ENCODE measurements around the gene RAB40B. TPM values are rescaled to one million over a fixed set of nuclear protein-coding genes. Genes with fewer than 3 reads are reported as not detected.

The RAB40B gene
- total and polyA plus RNA-seq, 2 of the 13 experiments (the other 11 are each of a cell fraction or from before 2014, with no cell fraction given), result 6.2 to 6.5 TPM

GRCh38 chr17:82648165-82648668 is 50.3 kb downstream of the RAB40B start, which contains the start of gene WDR45B (continued):
- TF ChIP-seq AFF4 (CRISPR knock-in tag; IDR thresholded peaks at IDR 0.05), result 0 out of 2 replicates have a peak, but pooled peaks have one; percentile 54
- TF ChIP-seq GTF2F1 (IDR thresholded peaks at IDR 0.05; ENCODE audit: low read length), result no peak
- peak; percentile 91 for TF ChIP-seq MXD4 (CRISPR knock-in tag; IDR thresholded peaks at IDR 0.05)
- TF ChIP-seq SMARCE1 (IDR thresholded peaks at IDR 0.05; ENCODE audit: borderline replicate concordance), result no peak
- peak; percentile 91 for TF ChIP-seq ZNF280B (CRISPR knock-in tag; IDR thresholded peaks at IDR 0.05; ENCODE audit: borderline replicate concordance)
- TF ChIP-seq ZNF75D (CRISPR knock-in tag; IDR thresholded peaks at IDR 0.05; ENCODE audit: borderline replicate concordance), result no peak
- no peak for TF ChIP-seq SRSF4 (IDR thresholded peaks at IDR 0.05; ENCODE audit: low read depth, low read length, poor library complexity, severe bottlenecking)
- peak; percentile 99 for TF ChIP-seq GMEB2 (CRISPR knock-in tag; IDR thresholded peaks at IDR 0.05; ENCODE audit: low read depth)
- TF ChIP-seq FOXP1 (IDR thresholded peaks at IDR 0.05), result no peak
- TF ChIP-seq FOXP1 (CRISPR knock-in tag; IDR thresholded peaks at IDR 0.05), result 0 out of 2 replicates have a peak, but pooled peaks have one; percentile 15
- TF ChIP-seq ZBTB34 (CRISPR knock-in tag; IDR thresholded peaks at IDR 0.05), result no peak
- peak; percentile 96 for TF ChIP-seq ARNT2 (CRISPR knock-in tag; IDR thresholded peaks at IDR 0.05; ENCODE audit: low read depth)
- TF ChIP-seq THRA (CRISPR knock-in tag; IDR thresholded peaks at IDR 0.05; ENCODE audit: borderline replicate concordance), result 0 out of 2 replicates have a peak, but pooled peaks have one; percentile 17
